Daoy (cell line): ENCODE measurements around the gene COL6A1. TPM values are rescaled to one million over a fixed set of nuclear protein-coding genes. Genes with fewer than 3 reads are reported as not detected.

Experiments
- DNase-seq: peaks from one replicate; pipeline ENCODE4 v3.0.0-alpha.2; 2015; ENCODE audit warnings: low read depth
- total RNA-seq: library from RNA; depleted of rRNA; stranded (reverse); fragments of >200 nt; shearing (Covaris generic); gene quantifications from 2 replicates; pipeline ENCODE4 v1.2.3, GENCODE V29; 2014; rRNA removed

Gene COL6A1
- total RNA-seq, 1 experiment from 2014 or later: 536 TPM

- peak; percentile 96 for DNase-seq
Observed at GRCh38 chr21:46048926-46049889, 67.6 kb downstream of the COL6A1 start.

- DNase-seq: no peak
Observed at GRCh38 chr21:46049890-46050667, 68.5 kb downstream of the COL6A1 start.

GRCh38 chr21:46050668-46051378 lies 69.3 kb downstream of the COL6A1 start:
- no peak for DNase-seq

- DNase-seq: no peak
Observed at GRCh38 chr21:46051379-46051770, 69.8 kb downstream of the COL6A1 start.

GRCh38 chr21:46051821-46052675 lies 70.5 kb downstream of the COL6A1 start:
- no peak for DNase-seq

- peak; percentile 94 for DNase-seq
Observed at GRCh38 chr21:46052703-46053651, 71.4 kb downstream of the COL6A1 start.

GRCh38 chr21:46054031-46054430 lies 72.5 kb downstream of the COL6A1 start:
- DNase-seq: no peak

- DNase-seq: no peak
Observed at GRCh38 chr21:46054451-46054881, 72.9 kb downstream of the COL6A1 start.

Other genes starting within 250 kb of the COL6A1 start
- 456 and 480 TPM in 2 replicates for gene COL6A2, start 116.3 kb downstream of the COL6A1 start, total RNA-seq
- gene FTCD, start 173.8 kb downstream of the COL6A1 start, total RNA-seq: 0.34 TPM in 1 of 2 replicates, not detected in the other
- gene SPATC1L, start 202.7 kb downstream of the COL6A1 start, total RNA-seq: 3.9 and 8.7 TPM in 2 replicates
- 21.8 and 25.3 TPM in 2 replicates for gene LSS, start 247.0 kb downstream of the COL6A1 start, total RNA-seq